ENCODE measurements around the gene SLC7A5. TPM values are rescaled to one million over a fixed set of nuclear protein-coding genes. Genes with fewer than 3 reads are reported as not detected.

The SLC7A5 gene
- total RNA-seq, 2 donors from 2014 or later = 3.3 to 232 TPM

DNA sequence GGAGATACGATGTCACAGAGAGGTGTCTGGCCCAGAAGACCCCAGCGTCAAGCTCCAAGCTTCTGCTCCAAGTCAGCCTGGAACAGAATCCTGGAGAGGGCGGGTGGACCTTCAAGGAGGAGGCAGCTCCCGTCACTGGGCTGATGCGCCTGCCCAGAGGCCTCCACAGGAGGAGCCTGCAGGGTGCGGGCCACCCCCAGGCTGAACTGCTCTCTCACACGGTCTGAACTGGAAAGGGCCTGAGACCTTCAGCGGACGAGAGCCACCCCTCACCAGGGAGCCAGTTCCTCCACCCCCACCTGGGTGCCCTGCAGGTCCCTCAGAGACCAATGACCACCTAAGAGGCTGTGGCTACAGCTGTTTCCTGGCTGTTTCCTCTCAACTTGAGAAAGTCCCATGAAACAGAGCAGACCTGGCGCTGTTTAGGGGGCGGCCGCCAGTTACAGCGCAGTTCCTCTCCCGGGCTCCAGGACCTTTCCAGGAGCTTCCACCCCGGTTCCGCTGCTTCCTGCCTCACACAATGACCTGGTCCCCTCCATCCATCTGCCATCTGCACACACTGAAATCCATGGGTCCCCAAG is 67.5 kb downstream of the SLC7A5 start:
- DNase-seq (ENCODE audit: low spot score) = no peak
- H3K27me3 ChIP-seq (replicated peaks; ENCODE audit: insufficient read depth) = no peaks in the 10 kb centered on the region
- intact Hi-C loops (cut with DNase I) = no loop called here
- H3K4me3 ChIP-seq = no peak overlapping the region
- TF ChIP-seq POLR2A (IDR thresholded peaks at IDR 0.05) = no peak
- TF ChIP-seq, protein P1, sequence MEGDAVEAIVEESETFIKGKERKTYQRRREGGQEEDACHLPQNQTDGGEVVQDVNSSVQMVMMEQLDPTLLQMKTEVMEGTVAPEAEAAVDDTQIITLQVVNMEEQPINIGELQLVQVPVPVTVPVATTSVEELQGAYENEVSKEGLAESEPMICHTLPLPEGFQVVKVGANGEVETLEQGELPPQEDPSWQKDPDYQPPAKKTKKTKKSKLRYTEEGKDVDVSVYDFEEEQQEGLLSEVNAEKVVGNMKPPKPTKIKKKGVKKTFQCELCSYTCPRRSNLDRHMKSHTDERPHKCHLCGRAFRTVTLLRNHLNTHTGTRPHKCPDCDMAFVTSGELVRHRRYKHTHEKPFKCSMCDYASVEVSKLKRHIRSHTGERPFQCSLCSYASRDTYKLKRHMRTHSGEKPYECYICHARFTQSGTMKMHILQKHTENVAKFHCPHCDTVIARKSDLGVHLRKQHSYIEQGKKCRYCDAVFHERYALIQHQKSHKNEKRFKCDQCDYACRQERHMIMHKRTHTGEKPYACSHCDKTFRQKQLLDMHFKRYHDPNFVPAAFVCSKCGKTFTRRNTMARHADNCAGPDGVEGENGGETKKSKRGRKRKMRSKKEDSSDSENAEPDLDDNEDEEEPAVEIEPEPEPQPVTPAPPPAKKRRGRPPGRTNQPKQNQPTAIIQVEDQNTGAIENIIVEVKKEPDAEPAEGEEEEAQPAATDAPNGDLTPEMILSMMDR (IDR thresholded peaks at IDR 0.05) = no peak
- no peak for TF ChIP-seq POLR2AphosphoS5 (IDR thresholded peaks at IDR 0.05)
- WGBS = 85% methylated on average over 14 of the region's 16 CpGs
- no peak overlapping the region for H3K27ac ChIP-seq
- H3K4me1 ChIP-seq (replicated peaks) = no peaks in the 10 kb centered on the region
- H3K36me3 ChIP-seq = no peaks in the 10 kb centered on the region
- no peaks in the 10 kb centered on the region for H3K9me3 ChIP-seq

DNA sequence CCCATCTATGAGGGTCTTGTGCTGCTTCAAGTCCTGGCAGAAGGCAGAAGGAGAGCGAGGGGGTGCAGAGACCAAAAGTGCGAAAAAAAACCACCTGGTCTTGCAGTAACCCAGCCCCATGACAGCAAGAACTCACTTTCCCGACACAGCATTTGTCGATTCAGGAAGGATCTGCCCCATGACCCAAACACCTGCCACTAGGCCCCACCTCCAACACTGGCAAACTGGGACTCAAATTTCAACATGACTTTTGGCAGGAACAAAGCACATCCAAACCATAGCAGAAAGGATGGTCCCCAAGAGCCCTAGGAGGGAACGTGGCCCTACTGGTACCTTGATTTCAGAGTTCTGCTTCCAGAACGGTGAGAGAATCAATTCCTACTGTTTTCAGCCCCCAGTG is 68.8 kb downstream of the SLC7A5 start:
- no peak for DNase-seq (ENCODE audit: low spot score)
- Histone ChIP-seq H3K27me3 (replicated peaks; ENCODE audit: insufficient read depth) (no peaks in the 10 kb centered on the region), H3K36me3 (no peaks in the 10 kb centered on the region), H3K27ac (no peak overlapping the region), H3K9me3 (no peaks in the 10 kb centered on the region), H3K4me3 (no peak overlapping the region), H3K4me1 (replicated peaks) (no peaks in the 10 kb centered on the region)
- 90% methylated on average over 6 of the region's 6 CpGs for WGBS
- no peak for TF ChIP-seq POLR2A (IDR thresholded peaks at IDR 0.05)
- TF ChIP-seq POLR2AphosphoS5 (IDR thresholded peaks at IDR 0.05) = no peak
- TF ChIP-seq, protein P1 (IDR thresholded peaks at IDR 0.05) = no peak
- intact Hi-C loops (cut with DNase I) = no loop called here

DNA sequence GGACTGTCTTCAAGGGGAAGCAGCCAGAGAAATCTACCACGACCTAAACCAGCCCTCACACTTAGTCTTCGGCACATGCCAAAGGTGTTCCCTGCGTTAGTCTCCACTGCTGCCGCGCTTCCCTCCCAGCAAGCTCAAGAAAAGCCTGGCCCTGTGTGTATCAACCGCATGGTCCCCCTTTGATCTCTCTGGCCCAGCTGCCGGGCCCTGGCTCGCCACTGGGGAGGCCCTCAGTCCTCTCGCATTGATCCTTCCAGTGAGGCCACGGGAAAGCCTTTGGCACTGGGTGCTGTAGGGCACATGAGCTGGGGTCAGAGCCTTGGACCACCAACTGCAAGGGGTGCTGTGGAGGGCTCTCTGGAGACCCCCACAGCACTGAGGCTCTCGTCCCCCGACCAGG is 74.0 kb downstream of the SLC7A5 start:
- Histone ChIP-seq H3K4me3 (no peak overlapping the region), H3K27ac (no peak overlapping the region), H3K27me3 (replicated peaks; ENCODE audit: insufficient read depth) (no peaks in the 10 kb centered on the region), H3K9me3 (no peaks in the 10 kb centered on the region), H3K4me1 (replicated peaks) (no peaks in the 10 kb centered on the region), H3K36me3 (no peaks in the 10 kb centered on the region)
- no peak for DNase-seq (ENCODE audit: low spot score)
- 89% methylated on average over 12 of the region's 12 CpGs for WGBS
- intact Hi-C loops (cut with DNase I) = no loop called here
- TF ChIP-seq POLR2AphosphoS5 (IDR thresholded peaks at IDR 0.05) (no peak), POLR2A (IDR thresholded peaks at IDR 0.05) (no peak)
- TF ChIP-seq, protein P1 (IDR thresholded peaks at IDR 0.05) = no peak

DNA sequence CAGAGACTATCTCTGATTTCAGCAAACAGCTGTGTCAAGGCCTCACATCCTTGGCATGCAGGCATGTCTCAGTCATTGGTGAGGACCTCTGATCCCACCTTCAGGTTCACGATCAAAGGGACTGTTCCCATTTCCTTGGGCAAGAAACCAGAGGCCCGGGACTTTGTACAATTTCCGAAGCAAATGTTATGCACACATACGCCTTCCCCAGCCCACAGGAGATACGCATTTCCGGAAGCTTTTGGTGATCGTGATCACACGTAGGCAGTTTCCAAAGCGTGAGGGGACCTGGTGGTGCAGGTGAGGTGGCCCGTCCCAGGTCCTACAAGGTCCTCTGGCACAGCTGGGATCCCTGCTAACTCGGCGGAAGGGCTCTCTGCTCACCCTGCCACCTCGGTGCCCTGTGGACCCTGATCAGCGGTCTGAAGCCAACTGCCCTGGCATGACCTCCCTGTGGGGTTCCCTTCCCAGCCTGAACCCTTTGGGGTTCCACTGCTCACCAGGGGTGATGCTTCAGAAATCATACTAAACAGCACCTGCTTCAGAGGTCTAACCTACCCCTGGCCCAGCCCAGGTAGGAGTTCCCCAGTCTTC is 74.7 kb downstream of the SLC7A5 start:
- Histone ChIP-seq H3K27ac (no peak overlapping the region), H3K27me3 (replicated peaks; ENCODE audit: insufficient read depth) (no peaks in the 10 kb centered on the region), H3K4me1 (replicated peaks) (no peaks in the 10 kb centered on the region), H3K36me3 (no peaks in the 10 kb centered on the region), H3K4me3 (no peak overlapping the region), H3K9me3 (no peaks in the 10 kb centered on the region)
- DNase-seq (ENCODE audit: low spot score) = no peak
- 98% methylated on average over 14 of the region's 14 CpGs for WGBS
- TF ChIP-seq, protein P1 (IDR thresholded peaks at IDR 0.05) = no peak
- TF ChIP-seq POLR2A (IDR thresholded peaks at IDR 0.05) = no peak
- no peak for TF ChIP-seq POLR2AphosphoS5 (IDR thresholded peaks at IDR 0.05)
- intact Hi-C loops (cut with DNase I) = loop anchor here (5.0 kb wide), 1 partner anchor 58 kb away; no protein-coding TSS in a partner anchor

DNA sequence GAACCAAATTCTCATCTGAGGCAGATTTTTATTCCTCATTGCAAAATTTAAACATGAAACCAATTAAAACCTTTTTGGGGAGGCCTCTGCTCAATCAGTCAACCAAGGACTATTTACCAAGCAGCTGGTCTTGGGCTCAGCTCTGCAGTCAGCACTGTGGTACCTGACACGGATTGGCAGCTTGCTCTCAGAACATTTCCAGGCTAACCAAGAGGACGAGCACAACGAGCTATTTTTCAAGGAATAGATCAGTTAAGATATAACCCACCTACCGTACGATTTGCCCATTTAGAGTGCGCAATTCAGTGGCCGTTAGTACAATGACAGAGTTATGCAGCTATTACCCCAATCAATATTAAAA is 77.1 kb downstream of the SLC7A5 start:
- H3K4me3 ChIP-seq = no peak overlapping the region
- H3K4me1 ChIP-seq (replicated peaks) = no peaks in the 10 kb centered on the region
- no peak overlapping the region for H3K27ac ChIP-seq
- TF ChIP-seq, protein P1 (IDR thresholded peaks at IDR 0.05) = no peak
- TF ChIP-seq POLR2A (IDR thresholded peaks at IDR 0.05) (no peak), POLR2AphosphoS5 (IDR thresholded peaks at IDR 0.05) (no peak)
- intact Hi-C loops (cut with DNase I) = loop anchor here (5.0 kb wide), 1 partner anchor 60 kb away; no protein-coding TSS in a partner anchor
- H3K9me3 ChIP-seq = no peaks in the 10 kb centered on the region
- DNase-seq (ENCODE audit: low spot score) = no peak
- 89% methylated on average over 7 of the region's 7 CpGs for WGBS
- H3K27me3 ChIP-seq (replicated peaks; ENCODE audit: insufficient read depth) = no peaks in the 10 kb centered on the region
- H3K36me3 ChIP-seq = no peaks in the 10 kb centered on the region

Data from prostate gland (tissue), 2 donors.